Esophagus squamous epithelium (tissue), 4 donors: Measurements from ENCODE around the gene COX6B2.

Source experiments
- POLR2A ChIP-seq, 4 donors: fragments of 450-650 bp; IDR thresholded peaks; one replicate each; pipeline ENCODE4 v1.6.1; 2017; ENCODE audit warnings: antibody characterized with exemption in 4 of 4, mild to moderate bottlenecking in 4 of 4, moderate library complexity in 3 of 4
- TF ChIP-seq, protein P1 (sequence below), 6 experiments: fragments of 450-650 bp in 4 of 6; fragments of 200-600 bp in 2 of 6; sonication (generic) in 2 of 6; IDR thresholded peaks; one replicate each; pipeline ENCODE4 v1.5.1; 2016 to 2019; ENCODE audit warnings: antibody characterized with exemption in 6 of 6, mild to moderate bottlenecking in 4 of 6, moderate library complexity in 4 of 6

DNA sequence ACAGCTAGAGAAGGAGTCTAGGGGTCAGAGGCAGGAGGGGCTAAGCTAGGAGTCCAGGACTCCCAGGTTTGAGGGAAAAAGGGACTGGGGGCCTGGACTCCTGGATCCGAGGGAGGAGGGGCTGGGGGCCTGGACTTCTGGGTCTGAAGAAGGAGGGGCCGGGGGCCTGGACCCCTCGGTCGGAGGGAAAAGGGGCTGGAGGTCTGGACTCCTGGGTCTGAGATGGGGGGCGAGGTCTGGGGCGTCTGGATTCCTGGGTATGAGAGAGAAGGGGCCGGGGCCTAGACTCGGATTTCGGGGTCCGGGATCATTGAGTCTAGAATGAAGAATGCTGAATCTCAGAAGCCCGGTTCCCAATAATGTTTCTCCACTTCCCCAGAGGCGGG lies 52.2 kb downstream of the COX6B2 start:
- TF ChIP-seq, protein P1, sequence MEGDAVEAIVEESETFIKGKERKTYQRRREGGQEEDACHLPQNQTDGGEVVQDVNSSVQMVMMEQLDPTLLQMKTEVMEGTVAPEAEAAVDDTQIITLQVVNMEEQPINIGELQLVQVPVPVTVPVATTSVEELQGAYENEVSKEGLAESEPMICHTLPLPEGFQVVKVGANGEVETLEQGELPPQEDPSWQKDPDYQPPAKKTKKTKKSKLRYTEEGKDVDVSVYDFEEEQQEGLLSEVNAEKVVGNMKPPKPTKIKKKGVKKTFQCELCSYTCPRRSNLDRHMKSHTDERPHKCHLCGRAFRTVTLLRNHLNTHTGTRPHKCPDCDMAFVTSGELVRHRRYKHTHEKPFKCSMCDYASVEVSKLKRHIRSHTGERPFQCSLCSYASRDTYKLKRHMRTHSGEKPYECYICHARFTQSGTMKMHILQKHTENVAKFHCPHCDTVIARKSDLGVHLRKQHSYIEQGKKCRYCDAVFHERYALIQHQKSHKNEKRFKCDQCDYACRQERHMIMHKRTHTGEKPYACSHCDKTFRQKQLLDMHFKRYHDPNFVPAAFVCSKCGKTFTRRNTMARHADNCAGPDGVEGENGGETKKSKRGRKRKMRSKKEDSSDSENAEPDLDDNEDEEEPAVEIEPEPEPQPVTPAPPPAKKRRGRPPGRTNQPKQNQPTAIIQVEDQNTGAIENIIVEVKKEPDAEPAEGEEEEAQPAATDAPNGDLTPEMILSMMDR (IDR thresholded peaks at IDR 0.05), result no peak
- no peak for TF ChIP-seq POLR2A (IDR thresholded peaks at IDR 0.05)
